Keratinocyte (primary cell): ENCODE results near the gene TENM4. TPM values are rescaled to one million over a fixed set of nuclear protein-coding genes. Genes with fewer than 3 reads are reported as not detected.

Experiments
- DNase-seq: peaks from one replicate; pipeline ENCODE4 v3.0.0-alpha.2; 2011; ENCODE audit warnings: low read depth, missing footprints, low spot score
- FAIRE-seq: peaks from 2 replicates; lab custom pipeline; 2011; peaks lifted over from hg19 to GRCh38; lab: Jason Lieb, UNC
- H2AFZ ChIP-seq: 2 replicates; pipeline ENCODE4 v1.6.0; 2012; ENCODE audit warnings: low read length, control low read depth, inconsistent platforms; ENCODE audit not compliant: control insufficient read depth
- H3K27ac ChIP-seq: 2 replicates; pipeline ENCODE4 v1.5.1; 2011; ENCODE audit warnings: low read length; ENCODE audit not compliant: control insufficient read depth, insufficient read depth
- H3K27me3 ChIP-seq: 3 replicates; pipeline ENCODE4 v1.6.0; 2011; ENCODE audit warnings: low read length; ENCODE audit not compliant: control insufficient read depth, insufficient read depth; ENCODE audit errors: extremely low read depth
- H3K36me3 ChIP-seq, 2 experiments: 2 replicates in 1 of 2; 3 replicates in 1 of 2; pipeline ENCODE4 v1.5.1; 2011; ENCODE audit warnings: low read length in 2 of 2, mild to moderate bottlenecking in 1 of 2; ENCODE audit not compliant: control insufficient read depth in 2 of 2, insufficient read depth in 2 of 2; ENCODE audit errors: extremely low read depth in 1 of 2
- H3K4me1 ChIP-seq: 3 replicates; pipeline ENCODE4 v1.5.1; 2011; ENCODE audit warnings: low read length; ENCODE audit not compliant: control insufficient read depth, insufficient read depth; ENCODE audit errors: extremely low read depth
- H3K4me2 ChIP-seq: 3 replicates; pipeline ENCODE4 v1.6.0; 2011; ENCODE audit warnings: low read depth, low read length; ENCODE audit not compliant: control insufficient read depth, insufficient read depth; ENCODE audit errors: extremely low read depth
- H3K4me3 ChIP-seq, 3 experiments: fragments of 200-600 bp in 1 of 3; sonication (generic) in 1 of 3; 2 replicates in 2 of 3; 3 replicates in 1 of 3; pipeline ENCODE4 v1.5.1; 2011 to 2016; ENCODE audit warnings: low read length in 3 of 3, mild to moderate bottlenecking in 3 of 3, control low read depth in 2 of 3, inconsistent platforms in 1 of 3, low read depth in 1 of 3, mixed read lengths in 1 of 3, mixed run types in 1 of 3, moderate library complexity in 1 of 3; ENCODE audit not compliant: control insufficient read depth in 2 of 3, insufficient read depth in 2 of 3; ENCODE audit errors: extremely low read depth in 1 of 3
- H3K79me2 ChIP-seq: 2 replicates; pipeline ENCODE4 v1.6.0; 2012; ENCODE audit warnings: low read length; ENCODE audit not compliant: control insufficient read depth, insufficient read depth
- H3K9ac ChIP-seq: 3 replicates; pipeline ENCODE4 v1.6.0; 2011; ENCODE audit warnings: low read length; ENCODE audit not compliant: control insufficient read depth, insufficient read depth; ENCODE audit errors: extremely low read depth
- H3K9me1 ChIP-seq: 3 replicates; pipeline ENCODE4 v1.6.0; 2011; ENCODE audit warnings: low read length; ENCODE audit not compliant: control insufficient read depth, insufficient read depth; ENCODE audit errors: extremely low read depth
- H3K9me3 ChIP-seq: 2 replicates; pipeline ENCODE4 v1.5.1; 2012; ENCODE audit warnings: low read depth, low read length; ENCODE audit not compliant: control insufficient read depth
- H4K20me1 ChIP-seq: 3 replicates; pipeline ENCODE4 v1.6.0; 2011; ENCODE audit warnings: low read length; ENCODE audit not compliant: control insufficient read depth, insufficient read depth; ENCODE audit errors: extremely low read depth
- CTCF ChIP-seq, 3 experiments: IDR thresholded peaks in 1 of 3; conservative IDR thresholded peaks in 1 of 3; optimal IDR thresholded peaks in 1 of 3; 2 replicates in 2 of 3; 3 replicates in 1 of 3; pipeline versions ENCODE3 to v1.5.1; 2011; ENCODE audit warnings: low read length in 3 of 3, mild to moderate bottlenecking in 3 of 3, moderate library complexity in 2 of 3, control low read depth in 1 of 3, inconsistent platforms in 1 of 3; ENCODE audit not compliant: insufficient read depth in 2 of 3; ENCODE audit errors: extremely low read depth in 1 of 3
- EZH2 ChIP-seq: IDR thresholded peaks from one replicate; pipeline ENCODE4 v1.6.1; 2012; ENCODE audit warnings: inconsistent platforms, mild to moderate bottlenecking, low read length, moderate library complexity
- dilution Hi-C: fragments of 300-500 bp; cut with MboI; formaldehyde crosslinking; loops from one replicate; pipeline ENCODE4 v1.7.0; 2020; ENCODE audit warnings: low sequenced_read_pairs; ENCODE audit not compliant: extremely low pct_ligation_motif_present
- polyA plus RNA-seq, 5 experiments: library from polyadenylated mRNA; depleted of rRNA in 3 of 5; stranded (reverse) in 3 of 5; stranded (forward) in 1 of 5; unstranded in 1 of 5; fragments of >200 nt; gene quantifications; 1 replicate in 1 of 5; 2 replicates in 3 of 5; 3 replicates in 1 of 5; pipeline versions ENCODE4 v1.2.1 to v1.2.3, GENCODE V29; 2011 to 2012; ENCODE audit warnings: missing spikeins in 2 of 5, low read depth in 1 of 5, low replicate concordance in 1 of 5

Gene TENM4
- polyA plus RNA-seq, 1 donor (not counting 4 experiments of a cell fraction or from before 2014, with no cell fraction given): 3.5 TPM

- dilution Hi-C loops: no loop called here
These were observed 171.1 kb downstream of the TENM4 start for GRCh38 chr11:79269611-79270307.

GRCh38 chr11:79266396-79266795 lies 174.4 kb downstream of the TENM4 start:
- Histone ChIP-seq H3K9me1 (no peaks in the 10 kb centered on the region), H3K4me1 (no peaks in the 10 kb centered on the region), H3K4me2 (no peak overlapping the region), H2AFZ (no peak overlapping the region), H3K9ac (no peak overlapping the region), H3K4me3 (no peak overlapping the region), H3K36me3 (no peaks in the 10 kb centered on the region), H3K79me2 (no peaks in the 10 kb centered on the region), H3K27ac (no peak overlapping the region), H4K20me1 (no peaks in the 10 kb centered on the region), H3K27me3 (no peaks in the 10 kb centered on the region), H3K9me3 (no peaks in the 10 kb centered on the region)
- DNase-seq (no peak), FAIRE-seq (no peak)
- TF ChIP-seq EZH2 (no peak), CTCF (optimal IDR thresholded peaks at IDR 0.05 in 1 of 3, IDR thresholded peaks at IDR 0.05 in 1 of 3, conservative IDR thresholded peaks at IDR 0.05 in 1 of 3; ENCODE audit: extremely low read depth in 1 of 3, insufficient read depth in 2 of 3, low read length in 3 of 3) (no peak)
- dilution Hi-C loops: no loop called here

More at GRCh38 chr11:79269611-79270307, 171.1 kb downstream of the TENM4 start:
- Histone ChIP-seq H3K4me2 (no peak overlapping the region), H2AFZ (no peak overlapping the region), H3K36me3 (no peaks in the 10 kb centered on the region), H3K9ac (no peak overlapping the region), H3K4me1 (no peaks in the 10 kb centered on the region), H3K27me3 (no peaks in the 10 kb centered on the region), H3K9me1 (no peaks in the 10 kb centered on the region), H3K79me2 (no peaks in the 10 kb centered on the region), H4K20me1 (no peaks in the 10 kb centered on the region), H3K27ac (no peak overlapping the region), H3K4me3 (no peak overlapping the region), H3K9me3 (no peaks in the 10 kb centered on the region)
- FAIRE-seq (no peak), DNase-seq (no peak)
- TF ChIP-seq EZH2 (no peak), CTCF (optimal IDR thresholded peaks at IDR 0.05 in 1 of 3, IDR thresholded peaks at IDR 0.05 in 1 of 3, conservative IDR thresholded peaks at IDR 0.05 in 1 of 3; ENCODE audit: extremely low read depth in 1 of 3, insufficient read depth in 2 of 3, low read length in 3 of 3) (peak in 1 of 3 experiments; percentile 5)
